Lung microvascular endothelial cell (primary cell): Measurements from ENCODE around the gene PDE8B. TPM values are rescaled to one million over a fixed set of nuclear protein-coding genes. Genes with fewer than 3 reads are reported as not detected.
"Not testable (repeated sequence)": the region's sequence is repeated elsewhere in the genome, so short reads cannot be mapped to it uniquely, and the experiment has no call there.

Source experiments
- DNase-seq, 2 donors: peaks; one replicate each; pipeline versions ENCODE4 v3.0.0 to v3.0.0-alpha.2; 2010; ENCODE audit warnings: low read depth in 2 of 2
- total RNA-seq: library from RNA; depleted of rRNA; stranded (reverse); fragments of >200 nt; gene quantifications from 2 replicates; pipeline ENCODE4 v1.2.1, GENCODE V29; 2014

PDE8B gene
- total RNA-seq, 1 donor from 2014 or later = under 0.01 TPM

GRCh38 chr5:77438071-77438470 lies 227.6 kb downstream of the PDE8B start:
- no peak for DNase-seq

DNA sequence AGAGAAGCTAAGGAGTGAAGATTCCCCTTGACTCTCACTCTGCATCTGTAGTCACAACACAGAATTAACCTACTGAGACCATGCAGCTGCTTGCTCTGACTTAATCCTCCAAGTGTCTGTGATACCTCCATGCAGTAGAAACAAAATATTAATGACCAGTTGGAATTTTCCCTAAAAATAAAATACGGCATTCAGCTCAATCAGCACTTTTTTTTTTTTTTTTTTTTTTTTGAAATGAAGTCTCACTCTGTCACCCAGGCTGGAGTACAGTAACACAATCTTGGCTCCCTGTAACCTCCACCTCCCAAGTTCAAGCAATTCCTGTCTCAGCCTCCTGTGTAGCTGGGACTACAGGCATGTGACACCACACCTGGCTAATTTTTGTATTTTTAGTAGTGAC lies 233.2 kb downstream of the PDE8B start:
- DNase-seq = no peak

DNA sequence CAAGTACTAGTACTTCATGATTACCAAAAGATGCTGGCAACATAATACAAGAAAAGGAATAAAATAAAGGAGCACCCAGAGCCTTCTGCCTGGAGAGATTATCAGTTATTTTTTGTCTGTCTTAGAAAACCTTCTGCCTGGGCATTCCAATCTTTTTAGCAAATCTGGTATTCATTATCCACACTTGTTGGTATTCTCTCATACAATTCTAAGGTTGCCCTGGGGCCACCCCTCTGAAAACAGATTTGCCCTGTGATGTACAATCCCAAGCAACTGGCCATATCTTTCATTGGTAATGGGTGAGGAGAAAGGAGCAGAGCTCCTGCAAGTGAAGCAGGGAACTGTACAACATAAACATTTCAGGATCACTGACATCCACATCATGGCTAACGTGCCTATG lies 233.9 kb downstream of the PDE8B start:
- DNase-seq = no peak

DNA sequence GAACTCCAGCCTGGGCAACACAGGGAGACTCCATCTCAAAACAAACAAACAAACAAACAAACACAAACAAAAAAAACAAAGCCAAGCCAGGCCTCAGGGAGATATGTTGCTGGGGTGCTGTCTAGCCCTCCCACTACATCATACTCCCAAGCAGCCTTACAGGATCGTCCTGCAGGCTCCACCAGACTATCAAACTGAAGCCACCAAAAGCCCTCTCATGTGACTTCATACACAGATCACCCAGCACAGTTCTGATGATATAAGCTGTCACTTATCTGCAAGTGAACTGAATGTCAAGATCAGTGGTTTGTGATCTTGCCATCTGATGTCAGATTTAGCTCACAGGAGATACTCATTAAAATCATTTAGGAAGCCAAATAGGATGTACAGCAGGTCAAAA lies 238.4 kb downstream of the PDE8B start:
- DNase-seq = no peak

- DNase-seq = peak in 1 of 2 donors; percentile 33
These were observed 238.8 kb downstream of the PDE8B start for GRCh38 chr5:77449277-77449676.

GRCh38 chr5:77449981-77450380 lies 239.5 kb downstream of the PDE8B start:
- no peak for DNase-seq

GRCh38 chr5:77452351-77452750 lies 241.9 kb downstream of the PDE8B start:
- no peak for DNase-seq

DNA sequence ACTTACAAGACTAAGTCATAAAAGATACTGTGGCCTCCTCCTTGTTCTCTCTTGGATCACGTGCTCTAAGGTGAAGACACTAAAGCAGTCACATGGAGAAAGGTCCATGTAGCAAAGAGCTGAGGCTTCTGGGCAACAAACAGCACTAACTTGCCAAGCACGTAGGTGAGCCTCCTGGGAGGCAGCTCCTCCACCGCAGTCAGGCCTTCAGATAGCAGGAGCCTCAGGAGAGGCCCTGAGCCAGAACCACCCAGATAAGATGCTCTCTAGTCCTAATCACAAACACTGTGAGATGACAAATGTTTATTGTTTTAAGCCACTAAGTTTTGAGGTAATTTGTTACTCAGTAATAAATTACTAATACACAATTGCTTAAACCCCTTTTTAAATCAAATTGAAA lies 243.6 kb downstream of the PDE8B start:
- DNase-seq = no peak

- DNase-seq = no peak
These were observed 250.8 kb downstream of the PDE8B start for GRCh38 chr5:77461287-77461686.

DNA sequence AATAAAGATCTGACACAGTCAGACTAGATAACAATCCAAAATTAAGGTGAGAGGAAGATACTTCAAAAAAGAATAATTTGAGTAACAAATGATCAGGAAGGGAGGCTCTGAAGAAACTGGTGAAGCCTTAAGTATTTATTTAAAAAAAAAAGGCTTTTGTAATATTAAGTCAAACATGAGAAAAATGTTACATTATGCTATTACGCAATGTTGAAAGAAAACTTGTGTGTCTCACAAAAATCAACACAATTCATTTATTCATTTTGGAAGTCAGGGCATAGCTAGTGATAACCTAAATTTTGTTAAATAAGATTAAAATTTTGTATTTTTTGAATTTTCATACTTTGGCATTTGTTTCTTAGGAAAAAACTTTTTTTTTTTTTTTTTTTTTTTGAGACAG lies 253.4 kb downstream of the PDE8B start:
- no peak for DNase-seq

GRCh38 chr5:77468875-77469274 lies 258.4 kb downstream of the PDE8B start:
- not testable (repeated sequence) for DNase-seq

DNA sequence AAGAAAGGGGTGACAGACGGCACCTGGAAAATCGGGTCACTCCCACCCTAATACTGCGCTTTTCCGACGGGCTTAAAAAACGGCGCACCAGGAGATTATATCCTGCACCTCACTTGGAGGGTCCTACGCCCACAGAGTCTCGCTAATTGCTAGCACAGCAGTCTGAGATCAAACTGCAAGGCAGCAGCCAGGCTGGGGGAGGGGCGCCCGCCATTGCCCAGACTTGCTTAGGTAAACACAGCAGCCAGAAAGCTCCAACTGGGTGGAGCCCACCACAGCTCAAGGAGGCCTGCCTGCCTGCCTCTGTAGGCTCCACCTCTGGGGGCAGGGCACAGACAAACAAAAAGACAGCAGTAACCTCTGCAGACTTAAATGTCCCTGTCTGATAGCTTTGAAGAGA lies 264.6 kb downstream of the PDE8B start:
- DNase-seq = not testable (repeated sequence)

Other genes with a start within 250 kb of the PDE8B start
- gene AGGF1, start 180.3 kb upstream of the PDE8B start, total RNA-seq = 12.6 and 18.7 TPM in 2 replicates
- 1.1 and 1.2 TPM in 2 replicates for gene ZBED3, start 123.4 kb upstream of the PDE8B start, total RNA-seq